IMR-90 (cell line): Measurements from ENCODE around the gene MALRD1.

ENCODE experiments used
- CEBPB ChIP-seq: IDR thresholded peaks from 2 replicates; pipeline ENCODE4 v1.6.1; 2012; ENCODE audit warnings: low read depth, low read length, improper control_type of control experiment
- CHD1 ChIP-seq: IDR thresholded peaks from 2 replicates; pipeline ENCODE4 v1.6.1; 2012; ENCODE audit warnings: low read depth, low read length, improper control_type of control experiment
- POLR2A ChIP-seq: IDR thresholded peaks from 2 replicates; pipeline ENCODE4 v1.6.1; 2012; ENCODE audit warnings: mild to moderate bottlenecking, low read depth, low read length
- RCOR1 ChIP-seq: IDR thresholded peaks from 2 replicates; pipeline ENCODE4 v1.6.1; 2012; ENCODE audit warnings: mild to moderate bottlenecking, low read length, improper control_type of control experiment; ENCODE audit not compliant: insufficient replicate concordance
- RFX5 ChIP-seq: IDR thresholded peaks from 2 replicates; pipeline ENCODE4 v1.8.0; 2012; ENCODE audit warnings: low read depth, mild to moderate bottlenecking, low read length, moderate library complexity
- SMC3 ChIP-seq: fragments of 150-350 bp; IDR thresholded peaks from 2 replicates; pipeline ENCODE4 v1.6.1; 2016; ENCODE audit warnings: low read depth, mild to moderate bottlenecking, antibody characterized with exemption, low read length, moderate library complexity
- TF ChIP-seq, protein P1 (sequence below): conservative IDR thresholded peaks from 2 replicates; pipeline ENCODE4 v1.5.1; 2012; ENCODE audit warnings: mild to moderate bottlenecking, low read depth, low read length, improper control_type of control experiment
- TF ChIP-seq, protein P2 (sequence below): fragments of 150-350 bp; IDR thresholded peaks from 2 replicates; pipeline ENCODE4 v1.6.1; 2017; ENCODE audit warnings: mild to moderate bottlenecking, antibody characterized with exemption, low read length, low read depth

DNA sequence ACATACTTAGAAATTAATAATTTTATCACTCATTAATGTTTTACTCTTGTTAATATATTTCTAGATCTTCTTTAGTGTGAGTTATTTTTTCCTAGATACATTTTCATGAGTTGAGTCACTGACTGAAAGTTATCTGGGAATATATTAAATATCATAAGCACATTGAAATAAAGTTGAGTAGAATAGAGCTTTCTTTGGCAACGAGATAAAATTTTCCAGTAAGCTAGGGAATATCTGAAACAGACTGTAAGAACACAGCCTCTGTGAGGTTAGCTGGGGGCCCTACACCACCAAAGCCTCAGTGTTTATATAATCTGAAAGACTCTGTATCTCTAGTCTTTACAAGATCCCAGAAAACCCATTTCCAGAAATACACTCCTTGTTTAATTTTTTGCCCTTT lies 419.8 kb downstream of the MALRD1 start:
- TF ChIP-seq, protein P1, sequence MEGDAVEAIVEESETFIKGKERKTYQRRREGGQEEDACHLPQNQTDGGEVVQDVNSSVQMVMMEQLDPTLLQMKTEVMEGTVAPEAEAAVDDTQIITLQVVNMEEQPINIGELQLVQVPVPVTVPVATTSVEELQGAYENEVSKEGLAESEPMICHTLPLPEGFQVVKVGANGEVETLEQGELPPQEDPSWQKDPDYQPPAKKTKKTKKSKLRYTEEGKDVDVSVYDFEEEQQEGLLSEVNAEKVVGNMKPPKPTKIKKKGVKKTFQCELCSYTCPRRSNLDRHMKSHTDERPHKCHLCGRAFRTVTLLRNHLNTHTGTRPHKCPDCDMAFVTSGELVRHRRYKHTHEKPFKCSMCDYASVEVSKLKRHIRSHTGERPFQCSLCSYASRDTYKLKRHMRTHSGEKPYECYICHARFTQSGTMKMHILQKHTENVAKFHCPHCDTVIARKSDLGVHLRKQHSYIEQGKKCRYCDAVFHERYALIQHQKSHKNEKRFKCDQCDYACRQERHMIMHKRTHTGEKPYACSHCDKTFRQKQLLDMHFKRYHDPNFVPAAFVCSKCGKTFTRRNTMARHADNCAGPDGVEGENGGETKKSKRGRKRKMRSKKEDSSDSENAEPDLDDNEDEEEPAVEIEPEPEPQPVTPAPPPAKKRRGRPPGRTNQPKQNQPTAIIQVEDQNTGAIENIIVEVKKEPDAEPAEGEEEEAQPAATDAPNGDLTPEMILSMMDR = no peak
- TF ChIP-seq POLR2A (no peak), RFX5 (no peak), RCOR1 (no peak), CHD1 (no peak), SMC3 (no peak), CEBPB (no peak)
- TF ChIP-seq, protein P2, sequence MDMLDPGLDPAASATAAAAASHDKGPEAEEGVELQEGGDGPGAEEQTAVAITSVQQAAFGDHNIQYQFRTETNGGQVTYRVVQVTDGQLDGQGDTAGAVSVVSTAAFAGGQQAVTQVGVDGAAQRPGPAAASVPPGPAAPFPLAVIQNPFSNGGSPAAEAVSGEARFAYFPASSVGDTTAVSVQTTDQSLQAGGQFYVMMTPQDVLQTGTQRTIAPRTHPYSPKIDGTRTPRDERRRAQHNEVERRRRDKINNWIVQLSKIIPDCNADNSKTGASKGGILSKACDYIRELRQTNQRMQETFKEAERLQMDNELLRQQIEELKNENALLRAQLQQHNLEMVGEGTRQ = no peak
